HG03457 (cell line): Measurements from ENCODE around the gene TAL1.

Experiments
- ATAC-seq: cut with Tn5 transposase; IDR thresholded peaks from one replicate; pipeline ENCODE4 v1.9.1; 2021; ENCODE audit warnings: moderate number of reproducible peaks; ENCODE audit not compliant: unreplicated experiment

The TAL1 gene

DNA sequence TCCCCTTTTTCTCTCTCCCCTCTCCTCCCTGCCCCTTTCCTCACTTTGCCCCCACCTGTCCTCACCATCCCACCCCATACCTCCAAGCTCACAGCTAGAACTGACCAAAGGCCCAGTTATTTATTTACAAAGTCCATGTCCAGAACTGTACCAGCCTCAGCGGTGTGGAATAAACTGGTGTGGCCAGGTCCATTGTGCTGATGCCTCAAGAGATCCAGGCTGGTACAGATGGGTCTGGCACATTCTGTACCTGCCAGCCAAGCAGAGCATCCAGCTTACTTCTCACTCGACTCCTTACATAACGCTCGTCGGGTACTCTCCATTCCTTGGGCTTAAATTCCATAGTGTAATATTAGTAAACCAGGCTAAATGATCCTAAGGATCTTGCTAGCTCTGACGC, 54.0 kb downstream of the TAL1 start:
- ATAC-seq: no peak

DNA sequence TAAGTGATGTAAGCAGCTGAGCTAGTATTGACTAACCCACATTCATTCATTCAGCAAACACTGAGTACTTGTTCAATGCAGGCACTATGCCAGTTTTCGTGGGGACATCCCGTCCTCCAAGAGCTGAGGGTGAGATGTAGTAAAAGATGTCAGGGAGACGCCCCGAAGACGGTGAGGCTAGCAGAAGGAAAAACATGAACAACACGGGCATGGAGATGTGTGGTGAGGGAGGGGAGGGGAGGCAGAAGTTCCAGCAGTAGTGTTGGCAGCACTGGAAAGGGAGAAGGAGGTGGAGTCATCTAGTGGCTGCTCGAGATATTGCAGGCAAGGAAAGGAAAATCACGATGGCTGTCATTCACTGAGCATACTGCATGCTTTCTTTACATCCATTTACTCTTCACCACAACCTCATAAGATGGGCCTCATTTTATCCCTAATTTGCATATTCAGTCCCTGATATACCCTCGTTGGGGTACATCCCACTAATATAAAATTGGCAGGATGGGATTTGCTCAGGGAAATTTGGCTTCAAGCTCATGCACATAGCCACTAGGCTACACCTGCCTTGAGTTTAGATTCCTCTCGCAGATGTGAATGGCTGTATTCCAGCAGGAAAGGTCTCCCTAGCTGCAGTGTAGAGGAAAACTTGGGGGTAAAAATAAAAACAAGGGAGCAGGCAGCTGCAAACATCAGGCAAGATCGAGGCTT, 56.6 kb downstream of the TAL1 start:
- ATAC-seq: no peak

DNA sequence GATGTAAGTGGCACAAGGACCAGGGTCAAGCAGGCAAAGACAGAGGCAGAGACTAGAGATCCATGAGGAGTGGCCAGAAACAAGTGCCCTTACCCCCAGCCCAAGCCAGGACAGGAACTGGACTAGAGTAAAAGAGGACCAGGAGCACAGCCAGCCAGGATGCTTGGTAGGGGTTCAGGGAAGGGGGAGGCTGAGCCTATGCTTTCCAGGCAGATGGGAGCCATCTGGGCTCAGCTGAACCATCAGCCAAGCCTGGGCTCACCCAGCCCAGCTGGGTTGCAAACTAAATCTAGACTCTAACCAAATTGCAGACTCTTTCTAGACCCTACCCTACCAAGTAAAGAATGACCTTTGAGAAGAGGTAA, 57.4 kb downstream of the TAL1 start:
- ATAC-seq: no peak

DNA sequence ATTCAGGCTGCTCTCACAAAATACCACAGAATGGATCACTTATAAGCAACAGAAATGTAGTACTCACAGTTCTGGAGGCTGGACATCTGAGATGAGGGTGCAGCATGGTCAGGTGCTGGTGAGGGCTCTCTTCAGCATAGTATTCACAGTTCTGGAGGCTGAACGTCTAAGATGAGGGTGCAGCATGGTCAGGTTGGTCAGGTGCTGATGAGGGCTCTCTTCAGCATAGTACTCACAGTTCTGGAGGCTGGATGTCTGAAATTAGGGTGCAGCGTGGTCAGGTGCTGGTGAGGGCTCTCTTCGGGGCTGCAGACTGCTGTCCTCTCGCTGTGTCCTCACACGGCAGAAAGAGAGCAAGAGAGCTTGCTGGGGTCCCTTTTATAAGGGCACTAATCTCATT, 59.2 kb downstream of the TAL1 start:
- ATAC-seq: no peak
